ENCODE data around the gene B4GALNT3. TPM values are rescaled to one million over a fixed set of nuclear protein-coding genes. Genes with fewer than 3 reads are reported as not detected.

The B4GALNT3 gene
- total and polyA plus RNA-seq, 2 donors (not counting 1 experiment from before 2014, with no cell fraction given): not detected

- Histone ChIP-seq H2AFZ (ENCODE audit: low read length) (no peak overlapping the region), H3K9me3 (ENCODE audit: control insufficient read depth, insufficient read depth, low read depth, low read length) (no peaks in the 10 kb centered on the region), H3K9ac (ENCODE audit: insufficient read depth, low read length) (no peak overlapping the region), H3K27ac (ENCODE audit: insufficient read depth, low read length) (no peak overlapping the region), H3K79me2 (ENCODE audit: control insufficient read depth, insufficient read depth, low read length) (no peaks in the 10 kb centered on the region), H3K4me2 (ENCODE audit: extremely low read depth, insufficient read depth, low read length) (no peak overlapping the region), H3K4me3 (replicated peaks in 1 of 4; ENCODE audit: control extremely low read depth in 1 of 4, insufficient read depth in 1 of 4, low read depth in 3 of 4, low read length in 4 of 4) (no peak overlapping the region), H3K4me1 (ENCODE audit: control insufficient read depth, extremely low read depth, insufficient read depth, low read length) (no peaks in the 10 kb centered on the region), H4K20me1 (ENCODE audit: control insufficient read depth, extremely low read depth, insufficient read depth, low read length) (no peaks in the 10 kb centered on the region), H3K36me3 (ENCODE audit: control insufficient read depth, insufficient read depth, low read length) (no peaks in the 10 kb centered on the region), H3K27me3 (ENCODE audit: control insufficient read depth, insufficient read depth, low read length) (peaks cover 10% of the 10 kb centered on the region)
- TF ChIP-seq CTCF (conservative IDR thresholded peaks at IDR 0.05 in 1 of 2, IDR thresholded peaks at IDR 0.05 in 1 of 2; ENCODE audit: low read depth in 1 of 2, low read length in 2 of 2): no peak
- TF ChIP-seq EZH2 (IDR thresholded peaks at IDR 0.05; ENCODE audit: low read length, missing control alignments): no peak
- DNase-seq (ENCODE audit: low read depth in 2 of 2): no peak
Measured at GRCh38 chr12:553216-554000, 93.7 kb downstream of the B4GALNT3 start.

DNA sequence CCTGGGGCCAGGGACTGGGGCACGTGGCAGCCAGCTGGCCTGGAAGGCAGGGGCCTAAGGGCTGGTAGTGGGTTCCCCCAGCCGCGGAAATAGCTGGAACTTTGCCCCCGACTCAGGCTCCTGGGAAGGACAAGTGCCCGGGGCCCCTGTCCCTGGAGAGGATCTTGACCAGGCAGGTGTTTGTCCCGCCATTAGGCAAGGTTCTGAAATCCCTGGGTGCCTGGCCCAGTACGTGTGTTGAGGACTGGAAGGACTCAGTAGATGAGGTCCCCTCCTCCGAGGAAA is 94.2 kb downstream of the B4GALNT3 start:
- no peak for DNase-seq (ENCODE audit: low read depth in 2 of 2)
- no peak overlapping the region for H3K4me3 ChIP-seq (replicated peaks in 1 of 4; ENCODE audit: control extremely low read depth in 1 of 4, insufficient read depth in 1 of 4, low read depth in 3 of 4, low read length in 4 of 4)
- H3K79me2 ChIP-seq (ENCODE audit: control insufficient read depth, insufficient read depth, low read length): no peaks in the 10 kb centered on the region
- no peaks in the 10 kb centered on the region for H4K20me1 ChIP-seq (ENCODE audit: control insufficient read depth, extremely low read depth, insufficient read depth, low read length)
- peaks cover 10% of the 10 kb centered on the region for H3K27me3 ChIP-seq (ENCODE audit: control insufficient read depth, insufficient read depth, low read length)
- H3K27ac ChIP-seq (ENCODE audit: insufficient read depth, low read length): no peak overlapping the region
- no peaks in the 10 kb centered on the region for H3K36me3 ChIP-seq (ENCODE audit: control insufficient read depth, insufficient read depth, low read length)
- H3K4me2 ChIP-seq (ENCODE audit: extremely low read depth, insufficient read depth, low read length): no peak overlapping the region
- H3K9me3 ChIP-seq (ENCODE audit: control insufficient read depth, insufficient read depth, low read depth, low read length): no peaks in the 10 kb centered on the region
- H3K9ac ChIP-seq (ENCODE audit: insufficient read depth, low read length): no peak overlapping the region
- TF ChIP-seq EZH2 (IDR thresholded peaks at IDR 0.05; ENCODE audit: low read length, missing control alignments) (no peak), CTCF (conservative IDR thresholded peaks at IDR 0.05 in 1 of 2, IDR thresholded peaks at IDR 0.05 in 1 of 2; ENCODE audit: low read depth in 1 of 2, low read length in 2 of 2) (no peak)
- H3K4me1 ChIP-seq (ENCODE audit: control insufficient read depth, extremely low read depth, insufficient read depth, low read length): no peaks in the 10 kb centered on the region
- H2AFZ ChIP-seq (ENCODE audit: low read length): no peak overlapping the region

GRCh38 chr12:556498-556897 is 96.8 kb downstream of the B4GALNT3 start:
- no peak overlapping the region for H3K4me3 ChIP-seq (replicated peaks in 1 of 4; ENCODE audit: control extremely low read depth in 1 of 4, insufficient read depth in 1 of 4, low read depth in 3 of 4, low read length in 4 of 4)
- TF ChIP-seq EZH2 (IDR thresholded peaks at IDR 0.05; ENCODE audit: low read length, missing control alignments) (no peak), CTCF (conservative IDR thresholded peaks at IDR 0.05 in 1 of 2, IDR thresholded peaks at IDR 0.05 in 1 of 2; ENCODE audit: low read depth in 1 of 2, low read length in 2 of 2) (no peak)
- no peaks in the 10 kb centered on the region for H3K79me2 ChIP-seq (ENCODE audit: control insufficient read depth, insufficient read depth, low read length)

More at GRCh38 chr12:556498-556897, 96.8 kb downstream of the B4GALNT3 start:
- Histone ChIP-seq H3K4me2 (ENCODE audit: extremely low read depth, insufficient read depth, low read length) (no peak overlapping the region), H4K20me1 (ENCODE audit: control insufficient read depth, extremely low read depth, insufficient read depth, low read length) (no peaks in the 10 kb centered on the region), H2AFZ (ENCODE audit: low read length) (no peak overlapping the region), H3K9ac (ENCODE audit: insufficient read depth, low read length) (no peak overlapping the region), H3K36me3 (ENCODE audit: control insufficient read depth, insufficient read depth, low read length) (no peaks in the 10 kb centered on the region), H3K27ac (ENCODE audit: insufficient read depth, low read length) (no peak overlapping the region), H3K27me3 (ENCODE audit: control insufficient read depth, insufficient read depth, low read length) (peaks cover 10% of the 10 kb centered on the region), H3K9me3 (ENCODE audit: control insufficient read depth, insufficient read depth, low read depth, low read length) (no peaks in the 10 kb centered on the region), H3K4me1 (ENCODE audit: control insufficient read depth, extremely low read depth, insufficient read depth, low read length) (no peaks in the 10 kb centered on the region)
- no peak for DNase-seq (ENCODE audit: low read depth in 2 of 2)

Data from fibroblast of lung (primary cell).